ENCODE data around the gene POLR1A. TPM values are rescaled to one million over a fixed set of nuclear protein-coding genes. Genes with fewer than 3 reads are reported as not detected.

The POLR1A gene
- total and polyA plus RNA-seq, 2 of the 8 experiments (the other 6 are each of a cell fraction or from before 2014, with no cell fraction given) = 8.9 to 58.1 TPM

DNA sequence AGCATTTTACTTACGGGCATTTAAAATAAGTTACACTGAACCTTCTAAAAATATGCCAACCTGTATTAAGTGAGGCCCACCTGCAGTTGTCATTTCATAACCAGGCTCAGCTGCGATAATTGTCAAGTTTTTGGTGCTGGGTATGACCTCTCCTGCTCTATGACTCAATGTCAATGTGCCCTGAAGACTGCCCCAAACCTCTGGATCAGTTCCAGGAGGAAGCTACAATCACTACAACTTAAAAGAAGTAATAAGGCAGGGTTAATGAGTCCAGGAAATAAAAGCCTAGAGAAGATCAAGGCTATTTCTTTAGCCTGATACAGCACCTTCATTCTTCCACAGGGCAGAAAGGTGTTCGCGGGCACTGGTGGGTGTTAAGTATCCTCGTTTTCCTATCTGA lies 22.9 kb downstream of the POLR1A start (continued):
- TF ChIP-seq ASH2L (IDR thresholded peaks at IDR 0.05; ENCODE audit: low read length) = no peak
- TF ChIP-seq SRF (IDR thresholded peaks at IDR 0.05; ENCODE audit: low read depth, low read length) = no peak
- TF ChIP-seq, protein P1, sequence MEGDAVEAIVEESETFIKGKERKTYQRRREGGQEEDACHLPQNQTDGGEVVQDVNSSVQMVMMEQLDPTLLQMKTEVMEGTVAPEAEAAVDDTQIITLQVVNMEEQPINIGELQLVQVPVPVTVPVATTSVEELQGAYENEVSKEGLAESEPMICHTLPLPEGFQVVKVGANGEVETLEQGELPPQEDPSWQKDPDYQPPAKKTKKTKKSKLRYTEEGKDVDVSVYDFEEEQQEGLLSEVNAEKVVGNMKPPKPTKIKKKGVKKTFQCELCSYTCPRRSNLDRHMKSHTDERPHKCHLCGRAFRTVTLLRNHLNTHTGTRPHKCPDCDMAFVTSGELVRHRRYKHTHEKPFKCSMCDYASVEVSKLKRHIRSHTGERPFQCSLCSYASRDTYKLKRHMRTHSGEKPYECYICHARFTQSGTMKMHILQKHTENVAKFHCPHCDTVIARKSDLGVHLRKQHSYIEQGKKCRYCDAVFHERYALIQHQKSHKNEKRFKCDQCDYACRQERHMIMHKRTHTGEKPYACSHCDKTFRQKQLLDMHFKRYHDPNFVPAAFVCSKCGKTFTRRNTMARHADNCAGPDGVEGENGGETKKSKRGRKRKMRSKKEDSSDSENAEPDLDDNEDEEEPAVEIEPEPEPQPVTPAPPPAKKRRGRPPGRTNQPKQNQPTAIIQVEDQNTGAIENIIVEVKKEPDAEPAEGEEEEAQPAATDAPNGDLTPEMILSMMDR (IDR thresholded peaks at IDR 0.05; ENCODE audit: control extremely low read depth in 1 of 3, insufficient read depth in 1 of 3, low read depth in 1 of 3, low read length in 3 of 3) = no peak
- no peak for TF ChIP-seq SP2 (IDR thresholded peaks at IDR 0.05; ENCODE audit: low read length)

All from H1 (cell line).